Activated CD8-positive, alpha-beta memory T cell treated with anti-CD3 and anti-CD28 coated beads for 48 hours (primary cell): Measurements from ENCODE around the gene SPANXN4.

Experiments used
- DNase-seq, 3 experiments: peaks; one replicate each; pipeline ENCODE4 v3.0.0-alpha.2; 2020; ENCODE audit warnings: low read depth in 2 of 3, low spot score in 2 of 3

SPANXN4 gene

DNA sequence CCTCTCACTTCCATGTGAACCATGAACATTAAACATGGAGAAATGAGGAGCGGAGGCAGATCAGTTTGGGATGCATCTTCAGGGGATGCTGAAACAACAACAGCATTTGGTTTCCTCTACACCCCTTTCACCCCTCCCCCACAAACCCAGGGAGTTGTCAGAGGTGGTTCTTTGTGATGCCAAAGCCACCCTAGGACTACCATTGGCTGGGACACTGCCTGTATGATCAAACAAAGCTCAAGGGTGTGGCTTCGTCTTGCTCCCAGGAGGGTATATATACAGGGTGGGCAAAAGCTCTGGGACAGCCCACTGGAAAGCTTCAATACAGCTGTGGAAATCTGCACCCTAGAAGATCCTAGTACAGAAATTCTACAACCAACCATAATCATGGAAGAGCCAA lies at the start of gene SPANXN4:
Gene SPANXN4, plus strand, starts transcription at position 301 of the 400 bp plus-strand sequence. Its CDS starts 87 bp downstream, at position 388.
- DNase-seq, result no peak

DNA sequence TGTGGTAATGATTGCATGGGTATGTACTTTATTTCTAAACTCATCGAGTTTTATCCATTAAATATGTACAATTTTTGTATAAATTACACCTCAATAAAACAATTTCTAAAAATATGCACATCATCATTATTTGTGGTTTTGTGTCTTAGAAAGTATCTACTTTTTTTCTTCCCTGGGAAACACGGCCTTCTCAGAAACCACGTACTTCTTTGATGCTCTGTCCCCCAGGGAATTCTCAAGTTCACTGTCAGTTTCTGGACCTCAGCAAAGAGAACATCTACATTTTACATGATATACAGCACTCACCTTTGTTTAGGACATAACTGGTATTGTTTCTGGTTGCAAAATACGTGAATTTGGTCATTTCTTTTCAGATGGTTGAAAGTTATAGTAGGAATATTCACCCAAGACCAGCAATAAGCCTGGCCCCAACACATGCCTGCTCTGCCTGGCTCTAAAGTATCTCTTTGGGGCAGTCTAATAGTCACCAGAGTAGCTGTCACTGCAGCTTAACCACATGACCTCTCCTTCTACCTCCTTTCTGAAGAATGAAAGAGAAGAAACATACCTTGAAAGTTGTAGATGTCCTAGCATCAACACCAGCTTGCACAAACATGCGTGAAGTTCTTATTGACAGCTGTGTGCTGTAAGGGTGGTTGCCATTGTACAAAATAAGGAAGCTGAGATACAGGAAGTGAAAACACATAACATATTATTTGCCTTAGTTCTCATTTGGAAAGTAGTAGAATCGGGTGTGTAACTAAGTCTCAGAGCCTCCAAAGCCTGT lies 48.4 kb upstream of the SPANXN4 start:
- DNase-seq, result no peak

GRCh38 chrX:142978130-142978684 lies 47.5 kb upstream of the SPANXN4 start:
- DNase-seq, result no peak

- no peak for DNase-seq
Measured at GRCh38 chrX:142982679-142983078, 43.0 kb upstream of the SPANXN4 start.

DNA sequence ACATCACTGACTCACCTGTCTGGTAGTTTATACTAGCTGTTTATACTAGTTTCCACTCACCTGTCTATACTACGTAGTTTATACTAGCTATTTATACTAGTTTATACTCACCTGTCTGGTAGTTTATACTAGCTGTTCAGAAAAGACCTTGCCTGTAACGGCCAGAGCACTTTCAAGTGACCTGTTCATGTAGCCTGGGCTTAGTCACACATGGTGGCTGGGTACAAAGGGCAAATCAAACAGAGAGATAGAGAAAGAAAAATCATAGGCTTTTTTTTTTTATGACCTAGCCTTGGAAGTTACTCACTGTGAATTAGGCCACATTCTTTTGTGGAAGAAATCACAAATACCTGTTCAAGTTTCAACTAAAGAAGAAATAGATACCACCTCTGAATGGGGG lies 30.7 kb upstream of the SPANXN4 start:
- no peak for DNase-seq

DNA sequence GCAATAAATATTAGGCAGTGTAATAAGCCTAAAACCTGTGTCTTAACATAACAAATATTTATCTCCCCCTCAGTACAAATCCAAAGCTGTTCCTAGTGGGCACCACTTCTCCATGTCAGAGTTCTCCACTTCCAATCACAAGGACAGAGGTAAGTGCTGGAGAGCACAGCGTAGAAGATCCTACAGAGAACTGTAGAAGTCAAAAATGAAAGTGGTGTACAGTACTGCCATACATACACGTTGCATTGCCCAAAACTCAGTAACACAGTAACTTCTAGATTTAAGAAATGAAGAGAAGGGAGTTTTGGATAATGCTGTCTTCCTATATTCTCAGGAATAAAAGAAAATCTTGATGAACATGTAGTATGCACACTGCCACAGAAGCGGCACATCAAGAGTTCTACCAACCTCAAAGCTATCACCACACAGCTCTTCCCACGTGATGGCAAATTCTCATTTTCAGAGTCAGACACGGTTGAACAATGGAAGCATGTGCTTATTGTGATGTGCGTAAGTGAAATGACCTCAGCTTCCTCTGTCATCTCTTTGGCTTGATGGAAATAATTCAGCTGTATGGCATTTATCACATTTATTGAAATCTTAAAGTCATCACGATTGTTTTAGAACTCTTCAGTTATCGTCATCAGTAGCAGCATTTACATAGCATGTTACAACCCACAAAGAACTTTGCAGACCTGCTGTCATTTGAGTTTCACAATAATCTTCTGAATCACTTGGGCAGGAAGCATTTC lies 27.1 kb upstream of the SPANXN4 start:
- no peak for DNase-seq

DNA sequence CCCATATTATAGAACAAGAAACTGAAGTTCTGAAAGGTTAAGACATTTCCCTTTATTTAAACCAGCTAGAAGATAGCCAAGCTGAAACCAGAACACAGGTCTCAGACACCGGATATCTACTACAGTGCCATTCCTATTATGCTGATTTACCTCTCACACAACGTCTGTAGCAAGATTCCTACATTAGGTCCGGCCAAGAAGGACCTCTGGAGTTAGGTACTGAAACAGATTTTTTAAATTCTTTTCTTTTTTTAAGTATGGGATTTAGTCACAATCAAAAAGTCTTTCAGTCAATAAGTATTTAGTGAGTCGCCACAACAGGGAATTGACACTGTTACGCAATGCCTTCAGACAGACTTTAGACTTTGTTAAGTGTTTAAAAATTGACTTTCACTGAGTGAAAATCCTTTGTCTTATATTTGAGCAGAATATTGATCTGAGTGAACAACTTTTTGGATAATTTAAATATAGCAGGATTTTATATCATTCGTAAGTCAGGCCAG lies 26.5 kb upstream of the SPANXN4 start:
- DNase-seq, result no peak

DNA sequence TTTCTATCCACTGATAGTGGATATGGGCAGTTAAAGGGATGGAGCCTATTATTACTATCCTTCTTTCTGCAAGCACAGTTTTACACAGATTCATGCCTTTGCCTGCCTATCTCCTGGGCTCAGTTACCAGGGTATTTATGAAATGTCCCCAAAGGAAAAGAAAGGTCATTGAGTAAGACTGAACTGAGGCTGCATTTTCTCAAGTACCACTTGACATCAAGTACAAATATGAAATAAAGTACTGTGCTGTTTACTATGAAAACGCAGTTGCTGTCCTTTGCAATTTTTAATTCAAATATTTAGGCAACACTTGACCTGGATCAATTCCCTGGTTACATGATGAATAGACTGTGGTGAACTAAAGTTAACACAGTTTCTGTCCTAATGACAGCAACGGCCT lies 23.5 kb upstream of the SPANXN4 start:
- no peak for DNase-seq

DNA sequence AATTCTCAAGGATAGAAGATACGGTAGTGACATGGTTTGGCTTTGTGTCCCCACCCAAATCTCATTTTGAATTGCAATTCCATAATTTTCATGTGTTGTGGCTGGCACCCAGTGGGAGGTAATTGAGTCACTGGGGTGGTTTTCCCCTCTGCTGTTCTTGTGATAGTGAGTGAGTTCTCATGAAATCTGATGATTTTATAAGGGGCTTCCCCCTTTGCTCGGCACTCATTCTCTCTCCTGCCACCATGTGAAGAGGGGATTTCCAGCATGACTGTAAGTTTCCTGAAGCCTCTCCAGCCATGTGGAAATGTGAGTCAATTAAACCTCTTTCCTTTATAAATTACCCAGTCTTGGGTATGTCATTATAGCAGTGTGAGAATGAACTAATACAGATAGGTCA lies 8.5 kb upstream of the SPANXN4 start:
- no peak for DNase-seq

GRCh38 chrX:143027275-143027674 lies 1.5 kb downstream of the SPANXN4 start:
- DNase-seq, result no peak

DNA sequence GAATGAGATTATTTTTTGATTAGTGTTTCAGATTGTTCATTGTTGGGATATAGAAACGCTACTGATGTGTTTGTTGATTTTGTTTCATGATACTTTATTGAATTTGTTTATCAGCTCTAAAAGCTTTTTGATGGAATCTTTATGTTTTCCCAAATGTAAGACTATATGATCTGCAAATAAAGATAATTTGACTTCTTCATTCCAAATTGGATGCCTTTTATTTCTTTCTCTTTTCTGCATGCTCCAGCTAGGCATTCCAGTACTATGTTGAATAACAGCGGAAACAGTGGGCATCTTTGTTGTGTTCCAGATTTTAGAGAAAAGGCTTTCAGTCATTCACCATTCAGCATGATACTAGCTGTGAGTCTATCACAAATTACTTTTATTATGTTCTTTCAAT lies 21.8 kb downstream of the SPANXN4 start:
- DNase-seq, result no peak

- no peak for DNase-seq
Measured at GRCh38 chrX:143058120-143058519, 32.4 kb downstream of the SPANXN4 start.

DNA sequence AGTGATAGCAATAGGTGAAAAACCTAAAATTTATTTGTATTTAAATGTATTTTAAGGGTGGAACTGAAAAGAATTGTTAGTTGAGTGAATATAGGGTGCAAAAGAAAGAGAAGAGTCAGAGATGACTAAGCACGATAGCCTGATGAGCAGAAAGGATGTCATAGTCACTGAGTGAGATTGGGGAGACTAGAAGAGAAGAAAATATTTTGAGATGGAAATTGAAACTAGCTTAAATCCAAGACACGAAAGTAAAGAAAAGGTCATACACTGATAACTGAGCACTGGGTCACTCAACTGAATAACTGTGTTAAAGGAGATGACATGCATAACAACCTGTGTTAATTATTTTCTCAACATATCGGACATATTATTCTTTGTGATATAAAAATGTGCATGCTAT lies 55.5 kb downstream of the SPANXN4 start:
- no peak for DNase-seq

- no peak for DNase-seq
Measured at GRCh38 chrX:143082537-143082936, 56.8 kb downstream of the SPANXN4 start.
